Activated CD4-positive, CD25-positive, alpha-beta regulatory T cell treated with anti-CD3 and anti-CD28 coated beads, Interleukin-2, amount 50 U/mL, for 16 hours (primary cell): ENCODE data around the gene HLA-DQB2.
A peak's percentile ranks its signal among the peaks of the same experiment; 100 is the strongest.
"Not testable (repeated sequence)": the region's sequence is repeated elsewhere in the genome, so short reads cannot be mapped to it uniquely, and the experiment has no call there.

Source experiments
- DNase-seq: peaks from one replicate; pipeline ENCODE4 v3.0.0-alpha.2; 2020; ENCODE audit warnings: low read depth, low spot score

HLA-DQB2 gene

DNA sequence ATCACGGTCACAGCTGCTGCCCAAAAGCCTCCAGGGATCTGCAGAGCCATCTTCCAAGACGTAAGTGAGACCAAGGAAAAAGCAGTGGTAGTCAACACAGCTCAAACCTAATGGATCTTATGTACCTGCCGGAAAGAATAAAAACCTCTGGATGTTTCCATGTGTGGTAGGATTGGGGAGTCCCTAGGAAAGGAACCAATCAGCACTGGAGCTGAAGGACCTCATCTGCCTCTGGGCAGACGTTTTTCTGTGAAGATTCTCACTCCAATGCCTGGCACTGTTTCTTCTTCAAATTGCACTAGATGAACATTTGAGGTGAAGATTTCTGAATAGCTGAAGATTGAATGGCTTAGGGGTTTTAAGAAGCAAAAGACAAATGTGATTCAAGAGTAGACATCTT, at the start of gene HLA-DQB2:
TSS of gene HLA-DQB2 (minus strand) at position 112 of the 400 bp plus-strand sequence. CDS start at position 50, 62 bp downstream.
- no peak for DNase-seq

DNA sequence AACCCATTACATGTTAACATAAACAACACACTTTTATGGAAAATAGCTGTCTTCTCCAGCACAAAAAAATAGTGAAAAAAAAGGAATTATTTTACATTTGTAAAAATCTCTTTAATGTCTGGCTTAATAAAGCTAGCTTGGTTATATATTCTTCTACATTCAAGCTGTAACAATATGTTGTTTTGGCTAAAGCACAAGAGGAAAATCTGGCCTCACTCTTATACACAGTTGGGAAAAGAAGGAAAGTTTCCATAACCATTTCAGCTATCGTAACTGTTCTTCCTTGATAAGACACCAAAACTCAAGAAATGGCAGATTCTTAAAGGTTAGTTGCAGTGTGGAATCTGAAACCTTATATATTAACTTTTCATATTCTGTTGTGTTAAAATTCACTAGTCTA, 45.8 kb upstream of the HLA-DQB2 start:
- DNase-seq: no peak

DNA sequence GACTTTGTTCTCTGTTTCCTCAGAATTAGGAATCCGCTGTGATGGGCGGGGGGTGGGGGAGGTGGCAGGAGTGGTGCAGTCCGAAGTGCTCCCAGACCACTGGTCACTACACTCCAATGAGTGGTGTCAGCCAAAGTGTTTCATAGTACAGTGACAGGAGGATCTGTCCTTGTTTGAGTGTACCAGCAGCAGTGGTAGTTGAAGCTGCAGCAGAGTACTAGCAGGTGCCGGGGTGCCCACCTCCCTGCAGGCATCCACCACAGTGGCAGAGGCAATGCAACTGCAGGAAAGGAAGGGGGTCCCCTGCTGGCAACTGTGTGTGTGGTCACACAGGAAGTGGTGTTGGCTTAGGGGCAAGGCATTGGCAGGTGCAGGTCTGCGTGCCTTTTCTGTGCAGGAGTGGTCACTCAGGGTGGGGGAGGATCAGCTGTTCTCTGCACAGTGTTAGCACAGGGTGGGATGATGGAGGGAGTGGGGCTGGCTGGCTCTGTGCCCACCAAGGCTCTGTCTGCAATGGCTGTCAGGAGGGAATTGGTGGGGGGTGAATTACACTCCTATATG, 43.8 kb upstream of the HLA-DQB2 start:
- no peak for DNase-seq

DNA sequence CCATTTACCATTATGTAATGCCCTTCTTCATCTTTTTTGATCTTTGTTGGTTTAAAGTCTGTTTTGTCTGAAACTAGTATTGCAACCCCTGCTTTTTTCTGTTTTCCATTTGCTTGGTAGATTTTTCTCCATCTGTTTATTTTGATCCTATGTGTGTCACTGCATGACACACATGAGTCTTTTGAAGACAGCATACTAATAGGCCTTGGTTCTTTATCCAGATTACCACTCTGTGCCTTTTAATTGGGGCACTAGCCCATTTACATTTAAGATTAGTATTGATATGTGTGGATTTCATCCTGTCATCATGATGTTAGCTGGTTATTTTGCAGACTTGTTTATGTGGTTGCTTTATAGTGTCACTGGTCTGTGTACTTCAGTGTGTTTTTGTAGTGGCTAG, 42.1 kb upstream of the HLA-DQB2 start:
- DNase-seq: not testable (repeated sequence)

DNA sequence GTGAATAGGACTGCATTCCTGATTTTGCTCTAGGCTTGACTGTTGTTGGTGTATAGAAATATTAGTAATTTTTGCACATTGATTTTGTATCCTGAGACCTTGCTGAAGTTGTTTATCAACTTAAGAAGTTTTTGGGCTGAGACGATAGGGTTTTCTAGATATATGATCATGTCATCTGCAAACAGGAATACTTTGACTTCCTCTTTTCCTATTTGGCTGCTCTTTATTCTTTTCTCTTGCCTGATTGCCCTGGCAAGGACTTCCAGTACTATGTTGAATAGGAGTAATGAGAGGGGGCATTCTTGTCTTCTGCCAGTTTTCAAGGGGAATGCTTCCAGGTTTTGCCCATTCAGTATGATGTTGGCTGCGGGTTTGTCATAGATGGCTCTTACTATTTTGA, 40.1 kb upstream of the HLA-DQB2 start:
- DNase-seq: no peak

DNA sequence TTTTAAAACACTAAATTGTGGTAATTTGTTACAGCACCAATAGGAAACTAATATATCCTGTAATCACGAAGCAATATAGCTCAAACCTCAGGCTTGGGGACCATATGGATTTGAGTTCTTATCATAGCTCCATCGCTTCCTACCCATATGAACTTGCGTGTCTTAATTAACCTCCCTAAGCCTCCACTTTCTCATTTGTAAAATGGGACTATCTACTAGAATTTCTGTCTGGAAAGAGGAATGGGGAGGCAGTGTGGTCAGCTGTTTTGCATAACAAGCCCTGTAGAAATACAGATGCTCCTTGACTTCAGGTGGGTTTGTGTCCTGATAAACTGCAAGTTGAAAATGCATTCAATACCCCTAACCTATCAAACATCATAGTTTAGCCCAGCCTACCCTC, 36.4 kb upstream of the HLA-DQB2 start:
- no peak for DNase-seq

DNA sequence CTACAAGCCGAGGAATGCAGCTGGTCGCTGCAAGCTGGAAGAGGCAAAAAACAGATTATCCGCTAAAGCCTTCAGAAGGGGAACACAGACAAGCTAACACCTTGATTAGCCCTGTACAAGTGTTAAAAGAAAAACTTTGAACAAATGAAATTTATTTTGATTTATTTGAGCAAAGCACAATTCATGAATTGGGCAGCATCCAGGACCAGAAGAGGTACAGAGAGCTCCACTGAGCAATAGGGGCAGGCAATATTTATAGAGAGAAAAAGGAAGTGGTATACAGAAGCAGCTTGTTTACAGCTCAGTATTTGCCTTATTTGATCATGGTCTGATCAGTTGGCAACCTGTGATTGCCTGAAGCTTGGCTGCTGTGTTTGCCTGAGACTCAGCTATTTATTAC, 35.8 kb upstream of the HLA-DQB2 start:
- no peak for DNase-seq

DNA sequence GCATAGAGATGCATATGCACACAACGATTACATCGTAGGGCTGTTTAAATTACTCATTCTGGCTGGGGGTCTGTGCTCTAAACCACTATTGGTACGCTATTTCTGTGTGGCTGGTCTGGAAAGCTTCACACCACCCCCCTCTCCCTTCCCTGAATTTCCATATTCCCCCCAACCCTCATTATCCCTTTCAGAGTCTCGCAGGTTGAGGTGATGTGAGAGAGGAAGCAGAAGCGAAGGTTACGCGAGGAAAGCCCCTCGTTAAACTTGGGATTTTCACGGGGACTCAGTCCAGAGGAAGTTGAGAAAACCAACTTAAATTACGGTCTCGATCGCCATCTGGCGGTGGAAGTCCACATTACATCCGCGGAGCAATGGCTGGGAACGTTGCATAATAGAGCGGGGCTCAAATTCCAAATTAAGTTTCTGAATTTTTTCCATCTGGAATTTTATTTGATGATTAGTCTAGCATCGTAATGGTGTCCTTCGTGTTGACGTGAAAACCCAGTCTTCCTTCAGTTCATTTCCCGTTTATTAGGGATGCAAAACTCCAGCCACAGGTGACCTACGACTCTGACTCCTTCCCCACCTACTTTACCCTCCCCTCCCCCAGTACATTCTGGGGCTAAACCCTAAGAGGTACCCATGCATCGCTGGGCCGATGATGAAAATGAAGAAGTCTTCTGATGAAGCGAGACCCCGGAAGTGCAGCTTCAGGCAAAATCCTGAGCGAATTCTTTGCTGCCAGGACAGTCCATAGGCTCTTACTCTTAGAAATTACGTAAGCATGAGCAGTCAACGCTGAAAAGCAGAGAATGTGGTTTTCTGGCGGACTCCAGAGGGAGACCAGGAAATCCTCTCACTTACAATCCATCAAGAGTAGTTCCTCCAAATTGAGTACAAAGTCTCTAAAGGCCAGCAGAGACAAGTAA, 33.8 kb upstream of the HLA-DQB2 start:
- peak; percentile 63 for DNase-seq

DNA sequence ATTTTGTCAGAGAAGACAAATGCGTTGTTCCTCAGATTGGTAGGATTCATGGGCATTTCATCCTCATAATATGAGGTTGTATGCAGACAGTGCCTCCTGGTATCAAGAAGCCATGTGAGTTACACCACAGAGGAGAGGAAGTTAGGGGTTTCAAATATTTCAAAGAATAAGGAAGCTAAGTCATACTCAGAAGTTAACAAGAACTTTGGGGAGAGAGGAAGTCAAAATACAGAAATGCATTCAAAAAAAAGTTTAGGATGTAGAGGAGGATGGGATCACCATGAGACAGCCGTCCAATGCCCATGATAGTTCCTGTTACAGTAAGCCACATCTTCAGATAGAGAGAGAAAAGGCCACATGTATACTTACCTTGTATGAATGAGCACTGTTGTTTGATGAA, 31.2 kb upstream of the HLA-DQB2 start:
- DNase-seq: no peak

DNA sequence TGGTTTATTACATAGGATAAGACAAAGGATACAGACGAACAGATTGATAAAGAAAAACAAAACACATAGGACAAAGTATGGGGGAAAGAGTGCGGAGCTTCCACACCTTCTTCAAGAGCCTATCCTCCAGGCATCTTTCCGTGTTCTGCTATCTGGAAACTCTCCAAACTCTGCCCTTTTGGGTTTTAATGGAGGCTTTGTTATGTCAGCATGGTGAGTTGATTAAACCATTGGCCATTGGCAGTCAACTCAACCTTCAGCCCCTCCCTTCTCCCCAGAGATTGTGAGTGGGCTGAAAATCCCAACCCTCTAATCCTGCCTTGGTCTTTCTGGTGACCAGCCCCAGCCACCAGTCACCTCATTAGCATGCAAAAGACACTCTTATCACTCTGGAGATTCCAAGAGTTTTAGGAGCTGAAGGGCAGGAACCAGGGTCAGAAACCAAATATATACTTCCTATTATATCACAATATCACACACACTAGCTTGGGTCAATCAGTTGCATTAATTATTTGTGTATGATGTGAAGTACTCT, 29.6 kb upstream of the HLA-DQB2 start:
- DNase-seq: no peak

DNA sequence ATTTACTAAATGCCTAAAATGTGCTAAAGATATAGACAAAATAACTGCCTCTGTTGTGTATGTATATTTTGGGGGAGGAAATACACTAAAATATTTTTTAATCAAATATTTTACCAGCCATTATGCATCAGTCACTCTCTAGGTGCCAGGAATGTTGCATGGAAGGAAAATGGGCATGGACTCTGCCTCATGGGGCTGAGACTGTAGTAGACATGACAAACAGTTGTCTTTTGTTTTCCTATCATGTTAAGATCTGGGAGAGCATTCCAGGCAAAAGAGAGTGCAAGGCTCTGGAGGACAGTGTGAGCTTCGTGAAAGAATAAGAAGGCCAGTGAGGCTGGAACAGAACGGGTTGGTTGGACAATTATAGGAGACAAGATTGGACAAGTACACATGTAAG, 27.0 kb upstream of the HLA-DQB2 start:
- no peak for DNase-seq

DNA sequence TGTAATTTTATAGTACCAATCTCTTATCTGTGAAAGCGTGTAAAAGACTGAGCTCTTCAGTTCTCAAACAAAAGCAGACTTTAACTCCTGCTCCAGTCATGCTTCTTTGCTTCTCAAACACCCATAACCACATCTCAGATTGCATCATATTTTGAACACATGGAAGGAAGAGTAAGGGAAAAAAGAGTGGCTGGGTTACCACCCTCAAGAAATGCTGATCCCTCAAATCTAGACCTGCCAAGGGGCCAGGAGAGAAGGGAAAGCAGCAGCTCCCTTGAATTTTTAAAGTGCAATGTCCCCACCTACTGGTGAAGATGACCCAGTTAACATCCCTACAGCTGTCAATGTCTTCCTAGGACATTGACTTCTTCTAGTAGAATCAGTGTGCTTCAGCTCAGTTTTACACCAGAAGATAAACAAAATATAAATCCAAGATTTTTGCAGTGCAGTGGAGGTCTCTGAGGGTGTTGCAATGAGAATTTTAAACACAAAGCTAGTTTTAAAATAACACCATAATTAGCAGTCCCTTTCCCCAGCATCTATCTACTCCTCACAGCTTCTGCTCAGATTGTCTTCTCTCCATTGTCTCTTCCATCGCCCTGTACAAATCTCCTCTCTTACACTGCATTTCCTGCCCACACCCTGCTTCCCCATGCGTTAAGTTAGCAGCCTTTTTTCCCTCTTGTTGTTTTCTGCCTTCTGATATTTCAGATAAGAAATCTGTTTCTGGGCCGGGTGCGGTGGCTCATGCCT, 22.6 kb upstream of the HLA-DQB2 start:
- DNase-seq: no peak

DNA sequence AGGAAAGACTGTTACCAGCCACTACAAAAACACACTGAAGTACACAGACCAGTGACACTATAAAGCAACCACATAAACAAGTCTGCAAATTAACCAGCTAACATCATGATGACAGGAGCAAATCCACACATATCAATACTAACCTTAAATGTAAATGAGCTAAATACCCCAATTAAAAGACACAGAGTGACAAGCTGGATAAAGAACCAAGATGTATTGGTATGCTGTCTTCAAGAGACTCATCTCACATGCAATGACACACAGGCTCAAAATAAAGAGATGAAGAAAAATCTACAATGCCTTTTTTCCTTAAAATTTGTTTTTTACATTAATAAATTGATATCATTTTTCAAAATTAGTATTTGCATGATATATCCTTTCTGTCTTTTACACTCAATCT, 19.6 kb upstream of the HLA-DQB2 start:
- DNase-seq: not testable (repeated sequence)

DNA sequence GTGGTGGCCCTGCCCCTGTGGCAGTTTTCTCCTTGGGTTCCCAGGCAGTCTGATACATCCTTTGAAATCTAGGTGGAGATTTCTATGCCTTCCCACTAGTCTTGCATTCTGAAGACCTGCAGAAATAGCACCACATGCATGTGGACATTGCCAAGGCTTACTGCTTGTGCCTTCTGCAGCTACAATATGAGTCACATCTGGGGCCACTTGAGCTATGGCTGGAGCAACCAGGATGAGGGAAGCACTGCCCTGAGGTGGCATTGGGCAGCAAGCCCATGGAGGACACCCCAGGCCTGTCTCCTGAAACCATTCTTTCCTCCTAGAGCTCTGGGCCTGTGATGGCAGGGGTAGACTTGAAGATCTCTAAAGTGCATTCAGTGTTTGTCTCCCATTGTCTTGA, 15.7 kb upstream of the HLA-DQB2 start:
- DNase-seq: no peak

DNA sequence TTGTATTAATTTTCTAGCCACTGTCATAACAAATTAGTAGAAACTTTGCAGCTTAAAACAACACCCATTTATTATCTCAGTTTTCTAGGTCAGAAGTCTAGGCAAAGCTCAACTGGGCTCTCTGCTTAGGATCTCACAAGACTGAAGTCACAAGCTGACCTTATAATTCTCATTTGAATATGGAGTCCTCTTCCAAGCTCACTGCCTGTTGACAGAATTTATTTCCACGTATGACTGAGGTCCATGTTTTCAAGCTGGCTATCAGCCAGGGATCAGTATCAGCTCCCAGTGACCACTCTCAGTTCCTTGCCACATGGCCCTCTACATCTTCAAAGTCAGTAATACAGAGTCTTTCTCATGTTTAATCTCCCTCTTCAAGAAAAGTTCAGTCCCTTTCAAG, 11.7 kb upstream of the HLA-DQB2 start:
- no peak for DNase-seq

DNA sequence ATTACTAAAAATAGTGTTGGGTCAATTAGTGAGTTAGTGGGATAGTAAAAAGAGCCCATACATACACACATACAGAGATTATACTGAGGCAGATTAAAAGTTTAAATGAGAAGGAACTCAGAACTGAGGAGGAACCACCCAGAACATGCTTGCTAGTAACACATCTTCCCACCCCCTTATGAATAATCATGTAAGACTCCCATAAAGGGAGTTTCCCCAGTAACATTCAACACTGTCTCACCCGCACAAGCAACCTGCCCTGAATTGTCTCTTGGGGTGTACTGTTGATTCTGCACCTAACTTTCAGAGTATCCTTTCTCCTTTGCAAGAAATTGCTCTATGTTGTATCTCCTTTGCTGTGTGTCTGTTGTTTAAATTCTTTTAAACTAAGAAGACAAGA, 11.1 kb upstream of the HLA-DQB2 start:
- no peak for DNase-seq

DNA sequence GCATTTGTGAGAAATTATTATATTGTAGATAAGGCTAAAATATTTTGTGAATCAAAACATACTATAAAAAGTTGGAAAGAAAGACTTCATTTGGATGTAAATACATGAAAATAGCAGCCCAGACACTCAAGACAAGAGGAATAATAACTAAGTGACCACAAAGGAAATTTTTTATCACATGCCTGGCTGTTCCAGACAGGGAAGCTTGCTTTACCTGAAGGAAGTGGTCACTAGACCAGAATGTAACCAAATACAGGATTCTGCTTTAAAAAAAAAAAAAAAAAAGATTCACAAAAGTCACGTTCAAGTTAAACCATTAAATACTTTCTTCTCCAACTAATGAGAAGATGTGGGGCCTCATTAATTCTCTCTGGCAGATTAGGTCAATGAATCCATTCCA, 9.3 kb upstream of the HLA-DQB2 start:
- no peak for DNase-seq

DNA sequence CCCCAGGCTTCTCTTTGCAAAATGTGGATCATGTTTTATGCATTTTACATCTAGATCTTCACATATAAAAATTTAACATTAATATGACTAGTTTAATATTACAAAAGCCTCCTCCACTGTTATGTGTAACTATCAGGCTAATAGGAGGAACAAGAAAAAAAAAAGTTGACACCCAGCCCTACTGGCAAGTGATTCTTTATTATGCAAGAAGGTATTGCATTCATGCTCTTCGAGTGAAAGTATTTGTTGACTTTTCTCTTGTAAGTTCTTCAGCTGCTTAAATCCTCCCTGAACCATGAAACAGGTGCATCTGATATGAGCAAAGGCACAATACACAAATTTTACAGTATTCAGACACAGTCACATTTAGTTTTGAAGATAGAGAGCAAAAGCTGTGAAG, 716 bp upstream of the HLA-DQB2 start:
- DNase-seq: no peak

DNA sequence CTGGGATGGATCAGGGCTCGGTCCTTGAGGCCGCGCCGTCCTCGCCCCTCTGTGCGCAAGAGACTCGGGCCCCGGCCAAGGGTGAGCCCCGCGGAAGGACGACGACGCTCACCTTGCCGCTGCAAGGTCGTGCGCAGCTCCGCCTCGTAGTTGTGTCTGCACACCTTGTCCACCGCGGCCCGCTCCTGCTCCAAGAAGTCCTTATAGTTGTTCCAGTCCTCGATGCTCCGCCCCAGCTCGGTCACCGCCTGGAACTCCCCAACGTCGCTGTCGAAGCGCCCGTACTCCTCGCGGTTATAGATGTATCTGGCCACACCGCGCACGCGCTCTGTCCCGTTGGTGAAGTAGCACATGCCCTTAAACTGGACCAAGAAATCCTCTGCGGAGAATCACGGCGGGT, 1.8 kb downstream of the HLA-DQB2 start:
- DNase-seq: no peak

DNA sequence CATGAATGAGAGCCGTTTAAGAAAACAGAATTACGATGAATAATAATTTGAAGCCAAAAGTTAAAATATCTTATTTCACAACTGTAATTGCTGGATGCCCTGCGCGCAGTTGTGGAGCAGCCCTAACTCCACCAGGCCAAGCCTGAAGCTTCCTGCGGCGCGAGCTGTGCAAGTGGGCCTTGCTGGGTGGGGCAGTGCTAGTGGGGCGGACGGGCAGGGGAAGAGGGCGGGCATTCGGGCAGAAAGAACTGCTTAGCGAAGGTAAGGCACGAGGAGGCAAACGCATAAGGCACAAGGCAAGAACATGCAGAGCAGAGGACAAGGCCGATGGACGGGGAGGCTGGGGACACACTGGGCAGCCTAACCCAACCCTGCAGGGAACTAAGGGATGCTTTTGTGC, 2.3 kb downstream of the HLA-DQB2 start:
- no peak for DNase-seq

DNA sequence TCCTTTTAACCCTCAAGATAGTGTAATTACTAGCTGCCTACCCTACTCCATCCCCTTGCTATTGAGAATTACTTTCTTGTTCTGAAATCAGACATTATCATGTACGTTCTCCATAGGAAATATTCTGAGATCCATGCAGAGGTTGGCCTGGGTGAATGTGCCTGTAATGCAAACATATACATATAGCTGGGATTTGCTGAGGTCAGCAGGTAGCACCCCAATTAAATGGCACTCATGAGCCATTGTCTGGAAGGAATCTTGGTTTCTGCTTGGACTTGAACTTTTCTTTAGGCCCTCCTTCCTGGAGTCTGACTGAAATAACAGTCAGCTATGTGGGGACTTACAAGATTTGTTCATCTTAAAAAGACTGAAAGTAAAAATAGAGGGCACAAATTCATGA, 3.7 kb downstream of the HLA-DQB2 start:
- DNase-seq: no peak

DNA sequence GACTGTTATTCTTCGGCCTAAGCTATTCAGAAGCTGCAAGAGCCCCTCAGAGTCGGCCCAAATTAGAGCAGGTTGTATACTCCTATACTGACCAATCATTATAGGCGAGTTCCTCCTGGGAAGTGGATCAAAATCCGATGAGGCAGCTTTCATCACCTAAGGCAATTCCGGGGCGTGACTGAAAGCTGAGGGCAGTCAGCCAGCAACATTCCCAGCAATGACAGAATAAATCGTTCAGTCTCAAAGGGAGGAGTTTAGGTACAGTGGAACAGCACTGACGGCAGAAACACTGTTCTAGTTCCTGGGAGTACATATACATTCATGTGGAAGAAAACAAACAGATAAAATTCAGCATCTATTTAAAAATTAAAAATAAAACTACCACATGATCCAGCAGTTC, 10.8 kb downstream of the HLA-DQB2 start:
- no peak for DNase-seq
